ENCODE results near the gene CSF3R.
"Not testable (repeated sequence)": the region's sequence is repeated elsewhere in the genome, so short reads cannot be mapped to it uniquely, and the experiment has no call there.

CSF3R gene

DNA sequence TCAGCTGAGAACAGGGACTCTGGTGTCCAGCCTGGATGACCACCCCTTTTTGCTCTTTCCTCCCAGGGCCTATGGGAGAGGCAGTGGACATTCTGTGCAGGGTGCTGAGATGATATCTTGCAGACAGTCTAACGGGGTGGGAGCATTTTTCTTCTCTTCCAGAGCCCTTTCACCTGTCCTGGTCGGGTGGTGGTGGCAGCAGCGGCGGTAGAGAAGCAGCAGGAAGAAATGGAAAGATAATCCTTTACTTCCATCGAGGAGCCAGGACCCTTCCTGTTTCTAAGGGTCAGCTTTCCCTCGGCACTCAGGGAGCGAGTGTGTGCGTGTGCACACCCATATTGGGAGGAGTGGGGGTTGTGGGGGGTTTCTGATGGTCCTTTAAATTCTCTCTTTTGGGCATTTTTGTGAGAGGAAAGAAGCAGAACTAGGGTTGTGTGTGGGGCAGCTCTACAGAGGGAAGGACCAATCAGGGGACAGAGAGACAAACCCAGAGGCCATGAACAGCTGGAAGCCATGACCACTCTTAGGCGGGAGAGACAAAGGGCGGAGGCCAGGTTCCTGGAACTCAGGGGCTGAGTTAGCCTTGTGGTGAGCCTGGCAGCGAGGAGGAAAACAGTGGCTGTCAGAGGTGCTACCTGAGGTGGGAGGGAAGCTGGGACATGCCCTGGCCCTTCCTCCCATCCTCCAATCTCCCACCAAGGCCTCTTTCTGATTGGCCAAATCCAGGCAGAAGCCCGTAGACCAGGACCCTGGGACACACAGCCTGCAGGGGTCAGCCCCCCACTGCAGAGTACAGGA, 31.2 kb upstream of the CSF3R start:
- no peak for DNase-seq (ENCODE audit: low read depth)

DNA sequence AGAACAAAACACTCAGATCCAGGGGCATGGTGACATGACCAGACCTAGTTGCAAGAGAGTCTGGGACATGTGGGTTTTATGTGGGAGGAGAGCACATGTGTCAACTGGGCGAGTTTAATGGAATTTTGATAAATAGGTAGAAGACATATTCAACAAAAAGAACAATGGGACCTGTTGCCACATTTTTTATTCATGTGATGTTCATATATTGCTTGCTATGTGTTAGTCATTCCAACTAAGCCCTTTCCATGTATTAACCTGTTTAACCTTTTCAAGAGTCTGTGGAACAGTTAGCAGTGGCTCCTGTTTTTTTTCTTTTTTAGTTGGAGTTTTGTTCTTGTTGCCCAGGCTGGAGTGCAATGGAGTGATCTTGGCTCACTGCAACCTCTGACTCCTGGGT, 30.1 kb upstream of the CSF3R start:
- DNase-seq (ENCODE audit: low read depth) = no peak

DNA sequence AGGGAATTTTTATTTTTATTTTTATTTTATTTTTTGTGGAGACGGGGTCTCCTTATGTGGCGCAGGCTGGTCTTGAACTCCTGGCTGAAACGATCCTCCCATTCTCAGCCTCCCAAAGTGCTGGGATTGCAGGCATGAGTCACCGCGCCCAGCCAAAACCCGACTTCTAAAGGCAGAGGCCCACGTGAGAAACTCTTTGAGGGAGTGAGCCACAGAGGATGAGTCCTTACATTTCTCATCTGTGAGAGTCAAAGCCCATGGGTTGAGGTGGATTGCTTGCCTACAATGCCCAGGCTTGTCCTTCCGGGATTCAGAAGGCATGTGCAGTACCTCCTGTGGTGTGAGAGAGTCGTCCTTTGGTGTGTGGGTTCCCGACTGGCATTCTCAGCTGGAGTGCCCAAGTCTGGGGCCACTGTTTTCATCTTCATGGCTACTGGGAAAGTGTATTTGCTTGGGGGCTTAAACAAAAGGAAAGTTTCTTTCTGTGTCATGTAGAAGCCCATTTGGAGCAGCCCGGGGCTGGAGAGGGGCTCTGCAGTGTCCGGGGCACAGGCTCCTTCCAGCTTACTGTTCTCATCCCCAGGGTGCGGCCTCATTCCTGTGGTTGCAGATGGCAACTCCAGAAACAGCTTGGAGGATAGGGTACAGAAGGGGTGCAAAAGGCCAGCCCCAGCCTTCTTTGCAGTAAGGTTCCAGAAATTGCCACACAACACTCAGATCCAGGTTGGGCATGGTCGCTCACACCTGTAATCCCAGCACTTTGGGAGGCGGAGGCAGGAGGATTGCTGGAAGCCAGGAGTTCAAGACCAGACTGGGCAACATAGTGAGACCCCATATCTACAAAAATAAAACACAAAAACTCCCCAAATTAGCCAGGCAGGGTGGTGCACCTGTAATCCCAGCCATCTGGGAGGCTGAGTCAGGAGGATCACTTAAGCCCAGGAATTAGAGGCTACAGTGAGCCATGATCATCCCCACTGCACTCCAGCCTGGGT, 29.4 kb upstream of the CSF3R start:
- DNase-seq (ENCODE audit: low read depth) = no peak

DNA sequence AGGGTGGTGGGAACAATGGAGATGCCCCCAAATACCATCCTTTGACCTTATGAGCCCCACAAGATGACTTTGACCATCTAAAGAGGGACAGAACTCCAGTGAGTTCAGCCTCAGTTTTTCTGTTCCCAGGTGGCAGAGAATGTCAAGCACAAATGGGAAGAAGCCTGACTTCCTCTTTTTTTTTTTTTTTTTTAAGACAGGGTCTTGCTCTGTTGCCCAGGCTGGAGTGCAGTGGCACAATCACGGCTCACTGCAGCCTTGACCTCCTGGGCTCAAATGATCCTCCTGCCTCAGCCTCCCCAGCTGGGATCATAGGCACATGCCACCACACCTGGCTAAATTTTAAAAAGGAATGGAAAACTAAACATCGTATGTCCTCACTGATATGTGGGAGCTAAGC, 28.5 kb upstream of the CSF3R start:
- not testable (repeated sequence) for DNase-seq (ENCODE audit: low read depth)

DNA sequence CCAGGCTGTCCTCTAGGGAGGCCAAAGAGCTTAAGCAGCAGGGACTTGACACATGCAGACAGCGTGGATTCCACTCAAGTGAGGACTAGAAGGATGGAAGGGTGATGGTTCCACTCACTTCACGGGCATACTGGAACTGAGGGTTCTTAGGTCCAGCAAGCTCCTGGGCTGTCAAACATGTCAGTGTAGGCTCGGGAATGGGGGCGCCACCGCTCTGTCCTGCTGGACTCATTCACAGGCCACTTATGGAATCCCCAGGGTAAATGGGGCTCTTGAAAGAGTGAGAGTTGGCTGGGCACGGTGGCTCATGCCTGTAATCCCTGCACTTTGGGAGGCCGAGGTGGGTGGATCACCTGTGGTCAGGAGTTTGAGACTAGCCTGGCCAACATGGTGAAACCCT, 27.7 kb upstream of the CSF3R start:
- DNase-seq (ENCODE audit: low read depth) = no peak

DNA sequence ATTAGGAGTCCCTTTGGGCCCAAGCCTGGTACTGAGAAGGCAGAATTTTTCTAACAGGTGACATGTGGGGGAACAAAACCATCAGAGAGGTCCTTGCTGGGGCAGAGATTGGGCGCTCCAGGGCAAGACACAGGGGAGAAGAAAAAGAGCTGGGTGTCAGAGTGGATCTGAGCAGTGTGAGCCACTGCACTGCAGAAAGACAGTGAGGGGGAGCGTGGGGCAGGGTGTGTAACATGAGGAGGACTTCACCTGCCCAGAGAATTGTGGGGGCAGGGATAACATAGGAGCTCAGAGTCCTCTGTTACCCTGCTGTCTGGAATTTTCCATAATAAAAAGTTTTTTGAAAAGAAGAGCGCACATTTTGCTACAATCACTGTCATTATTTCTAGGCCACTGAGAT, 25.5 kb upstream of the CSF3R start:
- no peak for DNase-seq (ENCODE audit: low read depth)

DNA sequence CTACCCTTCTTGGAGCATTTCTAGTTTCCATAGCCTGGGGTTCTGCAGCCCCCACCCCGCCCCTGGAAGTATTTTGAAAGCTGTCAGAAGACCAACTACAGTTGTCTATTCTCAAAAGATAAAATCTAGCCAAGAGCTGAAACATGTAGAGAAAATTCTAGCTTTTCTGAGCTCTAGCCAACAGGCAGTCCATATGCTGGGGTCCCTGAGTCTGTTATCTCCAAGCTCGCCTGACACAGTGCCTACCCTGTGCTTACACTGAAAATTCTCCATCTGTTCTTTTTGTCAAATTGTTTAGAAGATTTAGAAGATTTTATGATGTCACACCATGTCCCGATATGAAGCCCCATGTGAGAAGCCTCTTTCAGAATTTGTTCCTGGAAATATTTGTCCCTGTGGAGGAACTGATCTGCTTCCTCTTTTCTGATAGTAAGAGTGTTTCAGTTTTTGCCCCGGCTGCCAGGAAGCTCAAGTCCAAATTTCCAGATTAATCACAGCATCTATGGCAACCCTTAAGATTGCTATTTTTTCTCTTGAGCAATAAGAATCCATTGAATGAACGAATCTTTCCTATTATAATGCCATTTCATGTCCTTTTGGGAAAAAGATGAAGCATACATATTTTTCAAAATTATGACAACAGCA, 23.7 kb upstream of the CSF3R start:
- no peak for DNase-seq (ENCODE audit: low read depth)

DNA sequence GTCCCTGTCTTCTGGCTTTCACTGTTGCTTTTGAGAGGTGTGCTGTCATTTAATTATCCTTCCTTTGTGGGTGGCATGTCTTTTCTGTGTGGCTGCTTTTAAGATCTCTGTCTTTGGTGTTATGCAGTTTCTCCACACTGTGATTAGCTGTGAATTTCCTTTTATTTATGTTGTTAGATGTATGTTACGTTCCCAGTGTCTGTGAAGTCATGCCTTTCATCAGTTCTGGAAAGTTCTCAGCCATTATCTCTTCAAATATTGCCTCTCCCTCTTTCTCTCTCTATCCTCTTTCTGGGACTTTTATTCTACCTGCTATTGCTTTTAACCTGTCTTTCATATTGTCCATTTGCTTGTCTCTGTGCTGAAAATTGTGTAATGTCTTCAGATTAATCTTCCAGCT, 21.0 kb upstream of the CSF3R start:
- DNase-seq (ENCODE audit: low read depth) = no peak

DNA sequence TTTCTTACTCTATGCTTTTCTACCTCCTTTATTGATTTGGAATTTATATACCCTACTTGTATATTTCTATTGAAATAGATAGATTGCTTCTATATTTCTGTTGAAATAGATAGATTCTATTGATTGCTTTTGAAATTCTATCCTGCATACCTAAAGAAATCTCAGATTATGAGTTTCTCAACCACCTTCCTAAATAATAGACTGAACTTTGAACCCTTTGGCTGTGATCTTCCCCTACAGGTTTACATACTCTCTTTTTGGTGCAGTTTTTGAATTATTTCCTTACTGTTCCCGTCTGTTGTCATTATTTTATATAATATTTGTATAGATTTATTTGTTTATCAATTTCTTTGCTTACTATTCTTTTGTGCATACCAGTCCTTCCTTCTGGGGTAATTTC, 20.4 kb upstream of the CSF3R start:
- no peak for DNase-seq (ENCODE audit: low read depth)

DNA sequence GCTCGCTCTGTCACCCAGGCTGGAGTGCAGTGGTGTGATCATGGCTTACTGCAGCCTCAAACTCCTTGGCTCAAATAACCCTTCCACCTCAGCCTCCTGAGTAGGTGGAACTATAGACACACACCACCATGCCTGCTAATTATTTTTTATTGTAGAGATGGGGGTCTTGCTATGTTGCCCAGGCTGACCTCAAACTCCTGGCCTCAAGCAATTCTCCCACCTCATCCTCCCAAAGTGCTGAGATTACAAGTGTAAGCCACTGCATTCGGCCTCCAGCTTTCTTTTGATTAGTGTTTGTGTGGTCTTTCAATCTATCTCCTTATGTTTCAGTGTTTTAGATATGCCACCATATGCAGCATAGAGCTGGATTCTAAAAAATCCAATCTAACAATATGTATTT, 19.9 kb upstream of the CSF3R start:
- no peak for DNase-seq (ENCODE audit: low read depth)

DNA sequence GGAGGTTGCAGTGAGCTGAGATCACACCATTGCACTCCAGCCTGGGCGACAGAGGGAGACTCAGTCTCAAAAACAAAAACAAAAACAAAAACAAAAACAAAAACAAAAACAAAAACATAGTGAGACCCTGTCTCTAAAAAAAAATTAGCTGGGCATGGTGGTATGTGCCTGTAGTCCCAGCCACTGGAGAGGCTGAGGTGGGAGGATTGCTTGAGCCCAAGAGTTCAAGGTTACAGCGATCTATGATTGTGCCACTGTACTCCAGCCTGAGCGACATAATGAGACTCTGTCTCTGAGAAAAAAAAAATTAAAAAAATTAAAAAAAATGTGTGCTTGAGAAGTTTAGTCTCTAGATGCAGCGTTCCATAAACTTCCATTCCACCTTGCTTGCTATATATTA, 19.2 kb upstream of the CSF3R start:
- DNase-seq (ENCODE audit: low read depth) = not testable (repeated sequence)

DNA sequence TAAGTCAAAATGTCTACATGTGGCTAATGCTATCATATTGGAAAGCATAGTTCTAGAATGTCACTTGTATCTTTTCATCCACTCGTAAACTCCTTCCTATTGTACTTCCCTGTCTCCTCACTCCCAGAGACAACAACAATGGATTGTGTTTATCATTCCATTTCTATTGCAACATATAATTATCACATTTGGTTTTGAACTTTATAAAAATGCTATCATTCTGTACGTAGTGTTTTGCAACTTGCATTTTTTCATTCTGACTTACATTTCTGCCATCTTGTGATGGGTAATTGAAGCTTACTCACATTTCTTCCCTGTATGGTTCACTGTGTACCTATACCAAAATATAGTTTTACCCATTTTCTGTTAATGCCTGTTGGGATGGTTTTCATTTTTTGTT, 14.5 kb upstream of the CSF3R start:
- DNase-seq (ENCODE audit: low read depth) = no peak

DNA sequence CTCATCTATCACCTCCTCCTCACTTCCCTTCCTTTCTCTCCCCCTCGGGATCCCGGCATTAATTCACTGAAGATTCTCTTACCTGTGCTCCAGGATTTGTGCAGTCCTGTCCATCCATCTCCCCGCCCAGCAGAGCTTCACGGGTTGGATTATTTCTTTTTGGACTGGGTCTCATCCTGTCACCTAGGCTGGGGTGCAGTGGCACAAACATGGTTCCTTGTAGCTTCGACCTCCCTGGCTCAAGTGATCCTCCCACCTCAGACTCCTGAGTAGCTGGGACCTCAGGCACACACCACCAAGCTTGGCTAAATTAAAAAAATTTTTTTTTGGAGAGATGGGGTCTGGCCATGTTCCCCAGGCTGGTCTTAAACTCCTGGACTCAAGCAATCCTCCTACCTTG, 12.3 kb upstream of the CSF3R start:
- DNase-seq (ENCODE audit: low read depth) = no peak

DNA sequence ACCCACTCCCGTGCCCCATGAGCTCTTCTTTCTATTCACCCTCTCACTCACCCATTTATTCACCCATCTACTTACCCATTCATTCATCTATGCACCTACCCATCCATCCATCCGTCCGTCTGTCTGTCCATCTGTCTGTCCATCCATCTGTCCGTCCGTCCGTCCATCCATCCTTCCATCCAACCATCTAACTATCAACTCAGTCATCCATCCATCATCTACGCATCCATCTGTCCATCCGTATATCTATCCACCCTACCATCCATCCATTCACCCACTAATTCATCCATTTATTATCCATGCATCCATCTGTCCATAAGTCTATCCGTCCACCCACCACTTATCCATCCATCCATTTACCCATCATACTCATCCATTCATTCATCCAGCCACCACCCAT, 10.8 kb upstream of the CSF3R start:
- DNase-seq (ENCODE audit: low read depth) = no peak

DNA sequence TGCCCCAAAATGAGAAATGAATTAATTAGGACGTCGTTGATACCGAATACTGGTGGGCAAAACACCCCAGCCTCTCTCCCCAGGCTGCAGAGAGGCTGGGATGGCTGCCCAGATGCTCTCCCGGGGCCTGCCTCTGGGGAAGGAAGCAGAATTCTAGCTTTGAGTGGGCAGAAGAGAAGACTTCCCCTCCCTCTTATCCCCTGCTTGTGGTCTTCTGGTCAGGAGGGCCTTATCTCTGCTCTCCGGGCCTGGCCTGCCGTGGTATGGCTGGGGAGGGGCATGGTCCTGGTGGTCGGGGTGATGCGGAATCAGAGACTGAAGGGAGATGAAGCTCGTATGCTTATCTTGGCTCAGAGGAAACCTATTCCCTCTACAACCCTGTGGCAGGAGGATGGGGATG, 9.8 kb upstream of the CSF3R start:
- no peak for DNase-seq (ENCODE audit: low read depth)

DNA sequence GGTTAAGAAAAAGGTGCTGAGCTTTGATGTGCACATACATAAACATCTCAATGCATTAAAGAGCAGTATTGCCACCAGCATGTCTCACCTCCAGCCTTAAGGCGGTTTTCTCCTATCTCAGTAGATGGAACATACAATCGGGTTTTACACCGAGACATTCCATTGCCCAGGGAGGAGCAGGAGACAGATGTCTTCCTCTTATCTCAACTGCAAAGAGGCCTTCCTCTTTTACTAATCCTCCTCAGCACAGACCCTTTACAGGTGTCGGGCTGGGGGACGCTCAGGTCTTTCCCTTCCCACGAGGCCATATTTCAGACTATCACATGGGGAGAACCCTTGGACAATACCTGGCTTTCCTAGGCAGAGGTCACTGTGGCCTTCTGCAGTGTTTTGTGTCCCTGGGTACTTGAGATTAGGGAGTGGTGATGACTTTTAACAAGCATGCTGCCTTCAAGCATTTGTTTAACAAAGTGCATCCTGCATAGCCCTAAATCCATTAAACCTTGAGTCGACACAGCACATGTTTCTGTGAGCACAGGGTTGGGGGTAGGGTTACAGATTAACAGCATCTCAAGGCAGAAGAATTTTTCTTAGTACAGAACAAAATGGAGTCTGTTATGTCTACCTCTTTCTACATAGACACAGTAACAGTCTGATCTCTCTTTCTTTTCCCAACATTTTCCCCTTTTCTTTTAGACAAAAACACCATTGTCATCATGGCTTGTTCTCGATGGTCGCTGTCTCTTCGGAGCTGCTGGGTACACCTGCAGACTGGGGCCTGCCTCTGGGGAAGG, 6.7 kb upstream of the CSF3R start:
- not testable (repeated sequence) for DNase-seq (ENCODE audit: low read depth)

DNA sequence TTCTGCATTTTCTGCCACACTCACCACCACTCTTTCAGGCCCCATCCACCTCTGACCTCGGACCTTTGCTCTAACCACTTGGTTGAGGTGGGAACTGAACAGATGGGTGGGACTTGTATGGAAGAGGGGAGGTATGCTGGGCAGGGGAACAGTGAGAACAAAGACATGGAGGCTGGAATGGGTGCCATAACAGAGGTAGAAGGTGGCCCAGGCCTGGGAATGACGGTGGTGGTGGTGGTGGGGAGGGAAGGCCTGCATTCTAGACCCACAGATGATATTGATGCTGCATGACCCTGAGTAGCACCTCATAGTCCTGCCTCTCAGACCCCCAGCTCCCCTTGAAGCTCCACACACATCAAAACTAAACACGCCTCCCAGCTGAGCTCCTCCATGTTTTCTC, 5.2 kb upstream of the CSF3R start:
- DNase-seq (ENCODE audit: low read depth) = no peak

DNA sequence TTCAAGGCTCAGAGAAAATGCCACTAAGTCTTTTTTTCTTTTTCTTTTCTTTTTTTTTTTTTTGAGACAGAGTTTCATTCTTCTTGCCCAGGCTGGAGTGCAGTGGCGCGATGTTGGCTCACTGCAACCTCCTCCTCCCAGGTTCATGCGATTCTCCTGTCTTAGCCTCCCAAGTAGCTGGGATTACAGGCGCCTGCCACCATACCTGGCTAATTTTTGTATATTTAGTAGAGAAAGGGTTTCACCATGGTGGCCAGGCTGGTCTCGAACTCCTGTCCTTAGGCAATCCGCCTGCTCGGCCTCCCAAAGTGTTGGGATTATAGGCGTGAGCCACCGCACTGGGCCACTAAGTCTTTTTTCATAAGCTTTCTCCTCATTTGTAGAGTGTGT, 4.6 kb upstream of the CSF3R start:
- DNase-seq (ENCODE audit: low read depth) = not testable (repeated sequence)

DNA sequence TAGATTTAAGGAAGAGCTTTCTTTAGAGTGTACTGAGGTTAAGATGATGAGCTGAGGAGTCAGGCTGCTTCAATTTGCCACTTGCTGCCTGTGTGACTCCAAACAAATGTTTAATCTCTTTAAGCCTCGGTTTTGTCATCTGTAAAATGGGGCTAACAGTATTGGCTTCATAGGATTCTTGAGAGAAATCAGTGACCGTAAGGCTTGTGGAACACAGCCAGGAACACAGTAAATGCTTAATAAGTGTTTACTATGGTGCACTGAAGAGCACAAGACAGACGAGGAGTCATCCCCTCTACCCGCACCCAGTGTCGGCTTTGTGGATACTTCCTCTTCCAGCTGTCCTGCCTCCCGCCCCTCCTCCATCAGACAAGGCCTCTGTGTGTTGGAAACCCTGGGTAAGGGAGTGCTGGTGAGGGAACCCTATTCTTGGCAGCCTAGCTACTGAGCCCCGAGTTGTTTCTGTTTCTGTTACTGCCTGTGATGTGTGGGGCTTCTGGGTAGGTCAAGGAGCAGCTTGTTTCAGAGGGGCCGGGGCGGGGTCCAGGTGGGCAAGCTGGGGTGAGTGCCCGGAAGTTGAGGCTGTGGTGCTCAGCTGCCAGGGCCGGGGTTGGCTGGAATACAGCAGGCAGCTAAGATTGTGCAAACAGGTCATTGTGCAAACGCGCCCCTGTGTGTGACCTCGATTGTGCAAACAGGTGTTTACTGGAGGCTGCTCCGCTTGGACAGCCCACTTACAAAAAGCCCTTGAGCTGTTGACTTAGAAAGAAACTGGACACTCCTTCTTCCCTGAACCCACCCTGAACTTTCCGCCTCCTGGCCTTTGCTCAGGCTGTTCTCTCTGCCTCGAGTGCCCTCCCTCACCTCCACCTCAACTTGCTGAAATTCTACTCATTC, 4.0 kb upstream of the CSF3R start:
- DNase-seq (ENCODE audit: low read depth) = no peak

DNA sequence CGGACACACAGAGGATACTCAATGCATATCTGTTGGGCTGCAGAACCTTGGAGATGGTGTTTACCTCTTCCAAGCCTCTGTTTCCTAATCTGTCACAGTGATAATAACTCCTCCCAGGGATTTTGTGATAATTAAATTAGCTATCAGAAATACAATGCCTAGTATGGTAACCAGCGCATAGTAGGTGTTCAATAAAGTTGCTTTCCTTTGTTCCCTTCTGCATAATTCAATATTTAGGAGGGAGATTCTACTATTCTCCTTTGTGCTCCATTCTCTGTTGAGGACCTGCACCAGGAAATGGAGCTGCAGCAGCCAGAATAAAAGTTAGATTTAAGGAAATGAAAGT, 3.4 kb upstream of the CSF3R start:
- DNase-seq (ENCODE audit: low read depth) = no peak

DNA sequence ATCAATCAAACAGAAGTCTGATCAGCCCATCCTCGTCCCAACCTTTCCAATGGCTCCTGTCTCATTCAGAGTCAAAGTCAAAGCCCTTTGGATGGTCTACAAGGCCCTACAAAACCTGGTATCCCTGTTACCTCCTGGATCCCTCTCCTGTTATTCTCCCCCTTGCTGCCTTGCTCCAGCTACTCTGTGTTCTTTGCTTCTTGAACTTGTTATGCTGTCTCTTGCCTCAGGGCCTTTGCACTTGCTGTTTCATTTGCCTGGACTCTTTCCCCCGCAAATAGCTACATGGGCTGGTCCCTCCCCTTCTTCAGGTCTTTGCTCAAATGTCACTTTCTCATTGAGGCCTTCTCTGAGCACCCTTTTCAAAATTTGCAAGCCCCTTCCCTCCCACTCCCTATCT, 1.4 kb upstream of the CSF3R start:
- DNase-seq (ENCODE audit: low read depth) = no peak
